ENCODE measurements around the gene MSX1. TPM values are rescaled to one million over a fixed set of nuclear protein-coding genes. Genes with fewer than 3 reads are reported as not detected.

Gene MSX1
- total and polyA plus RNA-seq, 2 of the 8 experiments (the other 6 are each of a cell fraction or from before 2014, with no cell fraction given), result 0.47 TPM; not detected in 1

DNA sequence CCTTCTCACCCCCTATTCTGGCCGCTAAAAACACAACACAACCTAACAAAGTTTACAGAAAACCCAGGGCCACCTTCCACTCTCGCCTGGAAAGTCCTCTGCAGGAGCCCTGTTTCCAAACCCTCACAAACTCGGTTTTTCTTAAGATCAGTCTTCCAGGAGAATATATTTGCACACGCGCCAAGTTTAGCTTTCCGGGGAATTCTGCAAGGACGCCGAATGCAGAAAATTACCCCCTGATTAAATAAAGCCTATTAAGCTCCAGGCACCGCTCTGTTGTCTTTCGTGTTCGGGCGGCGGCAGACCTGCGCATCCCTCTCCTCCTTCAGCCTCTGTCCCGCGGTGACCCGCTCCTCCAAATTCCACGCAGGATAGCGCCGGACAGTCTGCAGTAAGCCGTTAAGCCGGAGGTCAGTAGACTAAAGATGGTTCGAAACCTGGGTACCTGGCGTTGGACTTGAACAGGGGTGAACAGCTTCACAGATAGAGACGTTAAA lies 5.0 kb downstream of the MSX1 start:
- ChIA-PET POLR2A (ENCODE audit: partially characterized antibody) (interaction anchor here (0.8 to 1.1 kb wide), 3 partner anchors 8 to 313 kb away, joined by 3 to 4 read pairs (median 3); no protein-coding TSS in a partner anchor), CTCF (ENCODE audit: partially characterized antibody) (interaction anchor here (0.8 to 2.2 kb wide), 6 partner anchors 10 to 195 kb away, joined by 3 to 8 read pairs (median 3); no protein-coding TSS in a partner anchor)
- Histone ChIP-seq H3K4ac (replicated peaks; ENCODE audit: insufficient read length, low read depth, low read length) (no peak overlapping the region), H3K14ac (ENCODE audit: insufficient read length) (no peak overlapping the region), H3K27ac (ENCODE audit: low read depth, low read length) (no peak overlapping the region), H2BK15ac (ENCODE audit: low read length) (no peak overlapping the region; the same call in 1 of the 2 replicates), H3K23me2 (ENCODE audit: low read depth, low read length) (peaks cover 12% of the 10 kb centered on the region; the same call in 1 of the 2 replicates), H3K79me2 (ENCODE audit: control insufficient read depth in 1 of 2, insufficient read depth in 2 of 2, low read length in 2 of 2) (no peaks in the 10 kb centered on the region), H3K27me3 (replicated peaks in 1 of 4; ENCODE audit: control insufficient read depth in 3 of 4, extremely low read depth in 1 of 4, insufficient read depth in 3 of 4, low read length in 3 of 4) (peaks cover 97 to 99% (median 98%) of the 10 kb centered on the region in 4 experiments), H2BK12ac (ENCODE audit: low read depth, low read length) (no peak overlapping the region), H4K20me1 (replicated peaks in 1 of 2; ENCODE audit: control insufficient read depth in 1 of 2, insufficient read depth in 2 of 2, low read length in 2 of 2) (peaks cover 44 to 53% of the 10 kb centered on the region in 2 experiments), H3K4me3 (ENCODE audit: extremely low read depth in 1 of 4, insufficient read depth in 2 of 4, low read depth in 3 of 4, low read length in 4 of 4) (no peak overlapping the region), H3K4me2 (ENCODE audit: insufficient read depth in 1 of 2, low read depth in 2 of 2, low read length in 2 of 2) (no peak overlapping the region), H3K56ac (replicated peaks; ENCODE audit: insufficient read length, low read depth, low read length) (no peak overlapping the region), H4K91ac (replicated peaks; ENCODE audit: insufficient read length, low read length) (no peak overlapping the region), H3K18ac (ENCODE audit: extremely low read depth, low read length) (no peak overlapping the region), H3K23ac (ENCODE audit: insufficient read length) (no peak overlapping the region), H3K4me1 (replicated peaks in 1 of 4; ENCODE audit: control insufficient read depth in 3 of 4, insufficient read depth in 4 of 4, low read length in 3 of 4) (peaks cover 0 to 28% (median 9%) of the 10 kb centered on the region in 4 experiments; a peak in 4 of 7 replicates), H3K9me3 (ENCODE audit: insufficient read depth in 2 of 2, low read depth in 1 of 2, low read length in 1 of 2) (no peaks in the 10 kb centered on the region), H3K9ac (replicated peaks in 1 of 4; ENCODE audit: extremely low read depth in 1 of 4, low read depth in 3 of 4, low read length in 3 of 4) (no peak overlapping the region), H4K8ac (ENCODE audit: extremely low read depth, insufficient read depth, low read length) (peak overlapping the region; percentile 11; the same call in 1 of the 2 replicates), H2AK5ac (ENCODE audit: low read depth, low read length) (no peak overlapping the region), H2BK20ac (ENCODE audit: low read length) (no peak overlapping the region), H2BK120ac (replicated peaks; ENCODE audit: low read depth, low read length) (no peak overlapping the region), H4K5ac (ENCODE audit: insufficient read length, low read depth, low read length) (no peak overlapping the region), H2BK5ac (ENCODE audit: low read depth, low read length) (no peak overlapping the region), H2AFZ (ENCODE audit: low read length) (no peak overlapping the region), H3K36me3 (ENCODE audit: control insufficient read depth in 2 of 4, insufficient read depth in 4 of 4, low read length in 3 of 4) (peaks cover 0 to 5% (median 0%) of the 10 kb centered on the region in 4 experiments; a peak in 1 of 8 replicates), H3K79me1 (ENCODE audit: low read depth, low read length) (no peaks in the 10 kb centered on the region)
- WGBS, 2 experiments (ENCODE audit: extremely low coverage in 1 of 2, insufficient coverage in 1 of 2, insufficient read length in 1 of 2, insufficient replicate concordance in 2 of 2, low coverage in 1 of 2, low lambda C conversion rate in 2 of 2, missing lambda C conversion rate in 1 of 2), result 13% methylated on average over 25 of the region's 25 CpGs; no CpG with 5 or more reads in 1 of the 2 experiments
- DNase-seq (ENCODE audit: low read depth in 1 of 2, low spot score in 2 of 2) (no peak), FAIRE-seq (no peak)
- TF ChIP-seq CHD1 (IDR thresholded peaks at IDR 0.05; ENCODE audit: low read depth, low read length), result no peak
- TF ChIP-seq CHD2 (IDR thresholded peaks at IDR 0.05; ENCODE audit: low read length), result no peak
- TF ChIP-seq SP1 (IDR thresholded peaks at IDR 0.05; ENCODE audit: low read depth, low read length), result no peak
- TF ChIP-seq RXRA (IDR thresholded peaks at IDR 0.05; ENCODE audit: insufficient read depth, low read depth, low read length), result no peak
- TF ChIP-seq TEAD4 (IDR thresholded peaks at IDR 0.05; ENCODE audit: low read depth, low read length), result no peak
- peak; percentile 99 for TF ChIP-seq RNF2 (IDR thresholded peaks at IDR 0.05; ENCODE audit: borderline replicate concordance, low read depth, low read length, missing control alignments, poor library complexity, severe bottlenecking)
- TF ChIP-seq BRCA1 (IDR thresholded peaks at IDR 0.05; ENCODE audit: low read depth, low read length), result no peak
- TF ChIP-seq RFX5 (IDR thresholded peaks at IDR 0.05; ENCODE audit: borderline replicate concordance, low read depth, low read length), result no peak
- peak; percentile 100 for TF ChIP-seq SUZ12 (IDR thresholded peaks at IDR 0.05; ENCODE audit: low read length)
- peak; percentile 100 for TF ChIP-seq EZH2 (IDR thresholded peaks at IDR 0.05; ENCODE audit: low read depth, low read length, severe bottlenecking)
